HG03060 (cell line): ENCODE measurements around the gene PIWIL1.

Experiments used
- ATAC-seq: cut with Tn5 transposase; IDR thresholded peaks from one replicate; pipeline ENCODE4 v1.9.1; 2021; ENCODE audit warnings: low read depth, moderate number of reproducible peaks; ENCODE audit not compliant: unreplicated experiment

PIWIL1 gene

GRCh38 chr12:130337488-130338303 is at the start of gene PIWIL1:
Gene PIWIL1, plus strand, starts transcription at chr12:130337887. Its CDS starts 4,705 bp downstream, at chr12:130342592.
- no peak for ATAC-seq

GRCh38 chr12:130288206-130288605 is 49.5 kb upstream of the PIWIL1 start:
- no peak for ATAC-seq

GRCh38 chr12:130288691-130289090 is 49.0 kb upstream of the PIWIL1 start:
- ATAC-seq: no peak

- ATAC-seq: no peak
Measured at GRCh38 chr12:130290114-130290513, 47.6 kb upstream of the PIWIL1 start.

- ATAC-seq: no peak
Measured at GRCh38 chr12:130298322-130299021, 39.2 kb upstream of the PIWIL1 start.

GRCh38 chr12:130299574-130299973 is 38.1 kb upstream of the PIWIL1 start:
- ATAC-seq: no peak

GRCh38 chr12:130300090-130300489 is 37.6 kb upstream of the PIWIL1 start:
- no peak for ATAC-seq

- no peak for ATAC-seq
Measured at GRCh38 chr12:130300737-130301535, 36.8 kb upstream of the PIWIL1 start.

GRCh38 chr12:130301559-130301958 is 36.1 kb upstream of the PIWIL1 start:
- ATAC-seq: no peak

GRCh38 chr12:130303781-130304180 is 33.9 kb upstream of the PIWIL1 start:
- ATAC-seq: no peak

GRCh38 chr12:130307859-130308258 is 29.8 kb upstream of the PIWIL1 start:
- ATAC-seq: no peak

- no peak for ATAC-seq
Measured at GRCh38 chr12:130308393-130308792, 29.3 kb upstream of the PIWIL1 start.

GRCh38 chr12:130316251-130316650 is 21.4 kb upstream of the PIWIL1 start:
- ATAC-seq: no peak

GRCh38 chr12:130320536-130320935 is 17.2 kb upstream of the PIWIL1 start:
- no peak for ATAC-seq

- no peak for ATAC-seq
Measured at GRCh38 chr12:130322263-130322662, 15.4 kb upstream of the PIWIL1 start.

GRCh38 chr12:130330685-130331084 is 7.0 kb upstream of the PIWIL1 start:
- ATAC-seq: no peak

- no peak for ATAC-seq
Measured at GRCh38 chr12:130331146-130331545, 6.5 kb upstream of the PIWIL1 start.

GRCh38 chr12:130333341-130333740 is 4.3 kb upstream of the PIWIL1 start:
- ATAC-seq: no peak

GRCh38 chr12:130334399-130334798 is 3.3 kb upstream of the PIWIL1 start:
- no peak for ATAC-seq

- no peak for ATAC-seq
Measured at GRCh38 chr12:130334937-130335336, 2.8 kb upstream of the PIWIL1 start.
